Measurements from ENCODE around the gene NTNG2.

- no peak for TF ChIP-seq POLR2A (IDR thresholded peaks at IDR 0.05; ENCODE audit: low read depth, low read length)
- no peak for TF ChIP-seq CTCF (IDR thresholded peaks at IDR 0.05; ENCODE audit: extremely low read depth in 1 of 2, insufficient read depth in 1 of 2, low read depth in 1 of 2, low read length in 2 of 2)
- no peak for TF ChIP-seq POLR2AphosphoS5 (IDR thresholded peaks at IDR 0.05; ENCODE audit: insufficient read depth, low read depth, low read length)
- TF ChIP-seq EZH2 (IDR thresholded peaks at IDR 0.05; ENCODE audit: borderline replicate concordance, low read depth, low read length, severe bottlenecking), result no peak
Measured at GRCh38 chr9:132238026-132238972, 76.4 kb downstream of the NTNG2 start.
